CD4-positive, alpha-beta T cell treated with Interleukin-15 for 1 hour (primary cell): ENCODE measurements around the gene THSD4.

Experiments
- DNase-seq: peaks from one replicate; pipeline ENCODE4 v3.0.0-alpha.2; 2020

The THSD4 gene

DNA sequence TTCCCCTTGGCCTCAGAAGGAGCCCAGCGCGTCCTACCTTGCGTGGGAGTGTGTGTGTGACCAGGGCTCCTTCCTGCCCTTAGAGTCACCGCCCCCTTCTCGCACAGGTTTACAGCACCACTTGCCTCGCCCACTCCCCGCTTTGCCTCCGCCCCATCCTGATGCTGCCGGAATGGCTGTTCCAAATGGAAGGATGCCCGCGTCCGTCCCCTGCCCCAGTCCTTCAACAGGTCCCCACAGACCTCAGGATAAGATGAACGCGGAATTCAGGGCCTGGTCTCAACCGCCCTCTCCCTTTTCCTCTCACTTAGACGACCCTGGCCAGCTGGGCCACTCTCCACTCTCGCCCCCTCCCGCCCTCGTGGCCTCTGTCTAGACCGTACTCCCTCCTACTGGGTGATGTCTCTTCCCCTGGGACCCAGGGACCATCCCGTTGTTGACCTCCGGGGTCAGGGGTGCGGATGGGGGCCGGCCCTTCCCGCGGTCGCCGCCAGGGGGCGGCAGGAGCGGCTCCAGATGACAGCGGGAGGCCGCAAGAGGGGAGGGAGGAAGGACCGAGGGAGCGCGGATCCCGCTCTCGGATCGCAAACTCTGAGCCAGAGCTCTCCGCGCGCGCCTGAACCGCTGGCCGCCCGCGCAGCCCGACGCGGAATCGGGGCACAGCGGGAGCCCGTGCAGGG, at the start of gene THSD4:
THSD4 (plus strand) TSS at position 585 of the 680 bp plus-strand sequence.
- DNase-seq, result peak; percentile 25

DNA sequence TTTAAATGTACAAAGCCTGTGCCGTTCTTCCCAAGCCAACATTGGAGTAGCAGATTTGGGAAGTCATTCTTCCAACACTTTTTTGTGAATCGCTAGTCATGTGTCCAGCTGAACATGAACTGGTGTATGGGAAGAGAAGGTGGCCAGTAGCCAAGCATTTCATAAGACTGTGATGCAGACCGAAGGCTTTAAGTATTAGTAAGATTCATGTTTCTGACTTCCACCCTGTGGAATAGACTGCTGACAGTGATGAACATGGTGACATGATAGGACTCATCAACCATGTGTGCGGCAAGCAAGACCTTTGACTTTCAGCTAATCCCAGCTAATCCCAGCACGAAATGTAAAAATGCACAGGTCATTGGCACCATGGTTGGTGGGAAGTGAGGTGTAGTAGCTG, 48.3 kb upstream of the THSD4 start:
- no peak for DNase-seq

DNA sequence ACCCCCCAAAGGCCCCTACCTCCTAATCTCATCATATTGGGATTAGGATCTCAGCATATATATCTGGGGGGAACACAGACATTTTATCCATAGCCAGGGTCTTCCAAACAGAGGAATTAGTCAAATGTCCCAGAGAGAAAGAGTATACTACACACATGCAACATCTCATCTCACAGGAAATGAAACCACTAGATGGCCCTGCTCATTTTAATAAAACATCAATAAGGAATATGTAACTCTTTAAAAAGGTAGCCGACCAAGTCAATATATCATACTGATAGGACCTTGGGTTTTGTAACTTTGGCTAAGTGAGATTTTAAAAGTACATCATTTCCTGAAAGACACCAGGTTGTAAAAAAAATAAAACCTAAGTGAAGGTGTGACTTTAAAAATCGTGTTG, 45.6 kb upstream of the THSD4 start:
- DNase-seq, result no peak

DNA sequence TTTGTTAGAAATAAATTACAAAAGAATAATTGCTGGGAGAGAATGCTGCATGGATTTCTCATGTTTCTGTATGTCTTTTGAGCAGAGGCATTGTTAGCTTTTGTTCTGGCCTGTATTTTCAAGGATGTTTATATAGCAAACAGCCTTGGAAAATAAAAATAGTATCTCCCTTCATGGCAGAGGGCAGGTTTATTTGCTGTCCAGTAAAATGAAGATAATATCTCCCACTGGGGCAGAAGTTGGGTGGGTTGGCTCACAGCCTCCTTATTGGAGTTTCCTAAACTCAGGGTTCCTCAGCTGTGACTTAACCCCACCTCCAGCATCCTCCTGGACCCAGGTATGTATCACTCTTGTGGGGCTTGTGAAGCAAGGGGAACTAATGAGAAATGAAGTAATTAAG, 43.7 kb upstream of the THSD4 start:
- DNase-seq, result no peak

DNA sequence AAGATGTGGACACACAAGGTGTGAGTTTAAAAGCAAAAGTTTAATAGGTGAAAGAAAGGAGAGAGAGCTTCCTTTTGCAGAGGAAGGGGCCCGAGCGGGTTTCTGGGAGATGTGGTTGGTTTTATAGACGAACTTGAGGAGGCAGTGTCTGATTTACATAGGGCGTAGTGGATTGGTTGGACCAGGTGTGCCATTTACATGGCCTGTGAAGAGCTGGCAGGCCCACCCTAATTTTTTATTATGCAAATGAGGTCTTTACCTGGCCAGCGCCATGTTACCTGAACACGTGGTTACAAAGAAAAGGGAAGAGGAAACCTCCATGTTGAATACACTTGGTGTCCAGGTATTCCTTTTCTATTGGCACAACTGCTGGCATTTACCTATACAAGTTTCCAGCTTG, 42.8 kb upstream of the THSD4 start:
- DNase-seq, result no peak

DNA sequence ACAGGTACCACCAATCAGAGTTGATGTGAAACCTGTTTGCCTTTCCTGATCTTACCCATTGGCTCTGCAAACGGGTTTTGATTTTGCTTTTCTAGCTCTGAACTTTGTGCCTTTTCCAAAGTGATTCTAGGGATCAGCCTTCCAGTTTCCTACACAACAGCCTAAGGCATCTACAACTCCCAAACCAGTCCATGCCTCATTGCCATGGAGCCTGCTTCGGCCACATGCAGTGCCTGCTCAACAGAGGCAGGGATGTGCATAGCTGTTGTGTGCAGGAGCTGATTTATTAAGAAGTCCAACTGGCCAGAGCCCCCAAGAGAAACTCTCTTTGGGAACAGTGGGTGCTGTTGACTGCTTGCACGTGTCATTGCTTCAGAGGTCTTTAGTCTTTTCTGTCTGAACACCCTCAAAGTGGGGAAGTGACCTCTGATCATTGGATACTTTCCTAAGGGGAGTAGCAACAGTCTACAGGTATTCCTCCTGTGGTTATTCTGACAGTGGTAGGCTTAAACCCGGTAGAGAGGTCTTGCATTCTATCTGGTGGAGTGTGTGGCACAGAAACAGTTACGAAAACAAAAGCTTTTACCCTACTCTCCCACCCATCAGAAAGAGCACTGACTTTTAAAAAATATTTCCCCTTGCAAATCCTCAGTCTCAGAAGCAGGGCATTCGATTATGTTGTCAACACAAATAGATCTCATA, 36.6 kb upstream of the THSD4 start:
- no peak for DNase-seq

DNA sequence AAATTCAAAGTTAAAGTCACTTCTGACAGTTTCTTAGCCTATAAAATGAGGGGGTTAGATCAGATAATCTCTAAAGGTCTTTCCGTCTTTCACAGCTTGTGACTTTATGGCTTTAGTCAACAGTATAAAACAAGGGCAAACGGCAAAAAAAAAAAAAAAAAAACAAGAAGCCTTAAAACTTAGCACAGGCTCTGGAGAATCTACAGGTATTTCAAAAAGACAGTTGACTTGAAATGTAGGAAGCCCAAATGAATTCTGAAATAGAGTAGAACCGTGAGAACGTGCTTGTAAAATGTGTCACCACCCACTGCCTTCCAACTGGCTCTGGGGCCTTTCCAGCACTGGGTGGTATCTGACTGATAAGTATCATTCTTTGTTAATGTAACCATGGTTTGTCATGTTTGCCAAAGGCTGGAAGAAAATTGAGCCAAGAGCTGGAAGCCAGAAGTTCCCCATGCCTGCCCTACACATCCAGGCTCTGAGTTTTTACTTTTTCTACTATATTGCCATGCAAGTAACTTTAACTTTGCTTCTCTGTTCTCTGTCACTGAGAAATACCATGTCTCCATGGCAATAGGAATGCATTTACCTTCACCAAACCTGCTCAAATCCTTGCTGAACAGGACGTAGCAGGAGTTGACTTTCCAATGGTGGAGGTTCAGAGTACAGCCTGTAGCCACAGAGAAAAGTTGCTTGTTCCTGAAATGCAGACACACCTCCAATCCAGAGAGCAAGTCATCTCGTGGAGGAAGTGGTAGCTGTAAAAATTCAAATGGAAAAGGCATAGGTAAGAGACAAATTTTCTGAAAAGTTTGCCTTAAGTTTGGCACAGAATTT, 35.8 kb upstream of the THSD4 start:
- no peak for DNase-seq

DNA sequence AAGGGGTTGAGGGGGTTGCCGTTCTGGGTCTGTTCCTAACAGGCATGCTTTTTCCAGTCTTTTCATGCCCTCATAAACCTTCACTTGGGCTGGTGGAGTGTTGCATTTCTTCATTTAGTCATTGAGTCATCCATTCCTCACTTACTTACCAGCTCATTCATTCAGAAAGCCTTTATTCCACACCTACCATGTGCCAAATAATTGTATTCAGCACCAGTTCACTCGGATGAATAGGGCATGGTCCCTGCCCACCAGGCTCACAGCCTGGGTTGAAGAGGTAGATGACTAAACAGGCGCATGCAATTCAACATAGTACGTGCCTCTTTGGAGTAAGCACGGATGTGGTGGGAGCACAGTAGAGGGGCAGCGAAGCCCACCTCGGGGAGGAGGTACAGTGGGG, 35.1 kb upstream of the THSD4 start:
- no peak for DNase-seq

DNA sequence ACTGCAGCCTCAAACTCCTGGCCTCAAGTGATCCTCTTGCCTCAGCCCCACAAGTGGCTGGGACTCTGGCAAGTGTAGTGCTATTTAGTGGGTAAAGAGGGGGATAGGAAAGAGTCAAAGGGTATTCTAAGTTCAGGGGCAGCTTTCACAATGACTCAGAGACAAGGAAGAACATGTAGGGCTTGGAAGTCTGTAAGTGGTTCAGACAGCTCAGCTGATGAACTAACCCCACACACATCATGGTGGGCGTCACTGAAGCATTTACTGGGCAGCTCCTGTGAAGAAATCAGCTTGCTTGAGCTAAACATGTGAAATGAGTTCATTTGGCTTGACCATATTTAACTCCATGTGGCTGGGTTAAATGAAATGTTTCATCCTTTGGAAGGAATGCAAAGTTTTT, 34.6 kb upstream of the THSD4 start:
- DNase-seq, result no peak

DNA sequence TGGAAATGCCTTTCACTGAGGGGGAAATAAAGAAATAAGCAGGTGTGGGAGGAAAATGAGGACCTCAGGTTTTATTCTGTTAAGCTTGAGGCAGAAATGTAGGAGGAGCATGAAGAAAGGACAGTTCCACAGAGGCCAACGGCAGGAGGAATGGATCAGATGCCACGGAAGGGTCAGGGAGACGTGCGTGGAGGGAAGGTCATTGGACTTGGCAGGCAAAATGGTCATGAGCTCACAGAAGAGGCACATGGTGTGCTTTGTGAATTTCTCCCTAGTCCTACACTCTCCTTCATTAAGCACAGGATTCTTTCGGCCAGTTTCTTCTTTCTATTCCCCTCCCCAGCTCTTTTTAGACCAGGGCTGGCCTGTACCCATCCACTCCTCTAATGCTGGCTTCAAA, 32.5 kb upstream of the THSD4 start:
- no peak for DNase-seq

DNA sequence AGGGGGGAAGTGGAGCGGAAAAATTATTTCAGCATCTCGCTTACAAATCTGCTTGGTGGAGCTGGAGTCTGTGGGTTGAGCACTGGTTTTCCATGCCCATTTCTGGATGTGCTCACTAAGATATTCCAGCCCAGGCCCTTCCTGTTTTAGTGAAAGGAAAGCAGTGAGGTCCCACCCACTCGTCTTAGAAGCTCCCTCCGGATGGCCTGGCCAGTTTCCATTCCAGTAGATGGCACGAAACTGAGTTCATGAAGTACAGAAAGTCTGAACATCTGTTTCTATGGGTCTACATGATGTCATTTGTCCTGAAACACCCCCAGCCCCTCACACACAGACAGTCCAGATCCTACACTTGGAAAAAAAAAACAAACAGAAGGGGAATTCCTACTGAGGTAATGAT, 31.9 kb upstream of the THSD4 start:
- DNase-seq, result no peak

DNA sequence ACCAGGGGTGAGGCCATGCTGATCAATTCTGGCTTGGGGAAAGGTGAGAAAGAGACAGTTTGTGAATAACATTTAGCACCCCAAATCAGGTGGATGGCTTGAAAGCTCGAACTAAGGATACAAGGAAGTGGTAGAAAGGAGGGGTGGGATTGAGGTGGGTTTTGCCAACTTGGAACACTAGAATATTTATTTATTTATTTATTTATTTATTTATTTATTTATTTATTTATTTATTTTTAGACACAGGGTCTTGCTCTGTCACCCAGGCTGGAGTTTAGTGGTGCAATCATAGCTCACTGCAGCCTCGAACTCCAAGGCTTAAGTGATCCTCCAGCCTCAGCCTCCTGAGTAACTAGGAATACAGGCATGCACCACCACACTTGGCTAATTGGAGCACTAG, 31.0 kb upstream of the THSD4 start:
- no peak for DNase-seq

DNA sequence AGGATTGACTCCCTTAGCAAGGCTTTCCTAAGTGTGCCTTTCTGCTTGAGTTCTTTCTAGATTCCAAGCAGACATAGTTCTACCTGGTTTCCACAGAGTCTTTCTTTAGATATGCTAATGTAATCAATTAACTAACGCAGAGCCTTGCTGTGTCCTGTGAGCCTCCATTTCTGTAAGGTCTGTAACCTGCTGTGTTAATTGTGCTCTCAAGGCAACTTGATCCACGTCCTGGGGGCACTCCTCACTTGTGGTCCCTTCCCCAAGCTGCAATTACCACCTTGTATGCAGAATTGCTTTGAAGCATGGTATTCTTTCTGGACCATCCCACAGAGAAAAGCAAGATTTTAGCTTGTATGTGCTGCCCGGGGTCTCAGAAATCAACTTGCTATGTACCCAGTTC, 29.5 kb upstream of the THSD4 start:
- no peak for DNase-seq

DNA sequence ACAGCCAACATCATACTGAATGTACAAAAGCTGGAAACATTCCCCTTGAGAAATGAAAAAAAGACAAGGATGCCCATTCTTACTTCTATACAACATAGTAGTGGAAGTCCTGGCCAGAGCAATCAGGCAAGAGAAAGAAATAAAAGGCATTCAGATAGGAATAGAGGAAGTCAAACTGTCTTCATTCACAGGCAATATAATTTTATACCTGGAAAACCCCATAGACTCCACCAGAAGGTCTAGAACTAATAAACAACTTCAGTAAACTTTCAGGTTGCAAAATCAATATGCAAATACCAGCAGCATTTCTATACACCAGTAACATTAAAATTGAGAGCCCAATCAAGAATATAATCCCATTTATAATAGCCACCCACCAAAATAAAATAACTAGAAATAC, 27.1 kb upstream of the THSD4 start:
- DNase-seq, result no peak

DNA sequence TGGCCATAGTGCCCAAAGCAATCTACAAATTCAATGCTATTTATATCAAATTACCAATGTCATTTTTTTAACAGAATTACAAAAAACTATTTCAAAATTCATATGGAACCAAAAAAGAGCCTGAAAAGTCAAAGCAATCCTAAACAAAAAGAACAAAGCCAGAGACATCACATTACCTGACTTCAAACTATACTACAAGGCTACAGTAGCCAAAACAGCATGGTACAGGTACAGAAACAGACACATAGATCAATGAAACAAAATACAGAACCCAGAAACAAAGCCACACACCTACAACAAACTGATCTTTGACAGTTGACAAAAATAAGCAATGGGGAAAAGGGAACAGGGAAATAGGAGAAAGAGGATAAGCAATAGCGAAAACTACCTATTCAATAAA, 26.6 kb upstream of the THSD4 start:
- no peak for DNase-seq

DNA sequence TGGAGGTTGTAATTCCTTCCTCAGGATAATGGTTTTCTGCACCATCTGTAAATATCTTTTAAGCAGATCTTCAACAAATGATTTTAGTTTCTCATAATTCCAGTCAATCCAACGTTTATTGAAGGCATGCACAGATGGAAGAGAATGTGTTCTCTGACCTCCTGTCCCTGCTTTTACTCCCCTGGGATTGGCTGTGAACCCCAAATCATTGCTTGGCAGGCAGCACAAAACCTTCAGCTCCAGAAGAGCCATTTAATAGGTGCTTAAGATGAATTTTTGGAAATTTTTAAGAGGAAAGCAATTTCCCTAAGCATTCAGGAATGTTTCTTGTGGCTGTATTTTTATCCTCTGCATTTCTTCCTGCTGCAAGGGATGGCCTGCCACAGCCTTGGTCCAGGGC, 25.5 kb upstream of the THSD4 start:
- DNase-seq, result no peak

DNA sequence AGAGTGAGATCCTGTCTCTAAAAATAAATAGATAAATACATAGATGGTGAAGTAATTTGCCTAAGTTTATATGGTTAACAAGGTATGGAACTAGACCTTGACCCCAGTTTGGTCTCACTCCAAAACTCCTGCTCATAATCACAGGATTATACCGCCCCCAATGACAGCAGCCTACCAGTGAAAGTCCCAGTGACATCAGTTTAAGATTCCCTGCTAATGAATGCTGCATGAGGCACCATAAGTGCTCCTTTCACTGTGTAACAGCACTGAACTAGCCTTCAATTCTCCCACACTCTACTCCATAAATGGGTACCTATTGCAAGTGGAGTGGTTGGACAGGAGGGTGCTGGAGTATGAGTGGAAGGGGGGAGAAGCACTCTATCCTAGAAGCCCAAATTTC, 23.7 kb upstream of the THSD4 start:
- no peak for DNase-seq

DNA sequence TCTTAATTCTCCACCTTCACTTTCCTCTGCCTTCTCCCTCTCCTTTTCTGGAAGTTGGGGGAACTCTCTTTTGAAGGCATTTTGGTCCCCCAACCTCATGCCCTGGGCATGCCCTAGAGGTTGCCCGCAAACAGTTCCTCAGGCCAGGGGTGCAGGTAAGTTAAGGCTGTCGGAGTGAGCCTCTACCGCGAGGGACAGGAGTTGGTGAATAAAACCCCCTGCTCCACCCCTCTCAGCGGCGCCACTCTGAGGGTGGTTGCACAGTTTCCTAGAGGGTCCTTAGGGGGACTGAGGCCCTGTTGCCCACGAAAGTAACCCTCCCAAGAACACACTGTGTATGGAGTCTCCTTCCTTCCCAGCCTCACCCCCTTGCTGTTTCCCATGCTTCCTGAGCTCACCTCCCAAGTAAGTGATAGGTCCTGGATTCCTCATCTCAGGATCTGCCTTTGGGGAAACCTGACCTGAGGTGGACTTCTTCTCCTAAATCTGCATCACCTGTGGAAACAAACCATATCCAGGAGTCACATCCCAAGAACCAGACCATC, 23.1 kb upstream of the THSD4 start:
- DNase-seq, result no peak

DNA sequence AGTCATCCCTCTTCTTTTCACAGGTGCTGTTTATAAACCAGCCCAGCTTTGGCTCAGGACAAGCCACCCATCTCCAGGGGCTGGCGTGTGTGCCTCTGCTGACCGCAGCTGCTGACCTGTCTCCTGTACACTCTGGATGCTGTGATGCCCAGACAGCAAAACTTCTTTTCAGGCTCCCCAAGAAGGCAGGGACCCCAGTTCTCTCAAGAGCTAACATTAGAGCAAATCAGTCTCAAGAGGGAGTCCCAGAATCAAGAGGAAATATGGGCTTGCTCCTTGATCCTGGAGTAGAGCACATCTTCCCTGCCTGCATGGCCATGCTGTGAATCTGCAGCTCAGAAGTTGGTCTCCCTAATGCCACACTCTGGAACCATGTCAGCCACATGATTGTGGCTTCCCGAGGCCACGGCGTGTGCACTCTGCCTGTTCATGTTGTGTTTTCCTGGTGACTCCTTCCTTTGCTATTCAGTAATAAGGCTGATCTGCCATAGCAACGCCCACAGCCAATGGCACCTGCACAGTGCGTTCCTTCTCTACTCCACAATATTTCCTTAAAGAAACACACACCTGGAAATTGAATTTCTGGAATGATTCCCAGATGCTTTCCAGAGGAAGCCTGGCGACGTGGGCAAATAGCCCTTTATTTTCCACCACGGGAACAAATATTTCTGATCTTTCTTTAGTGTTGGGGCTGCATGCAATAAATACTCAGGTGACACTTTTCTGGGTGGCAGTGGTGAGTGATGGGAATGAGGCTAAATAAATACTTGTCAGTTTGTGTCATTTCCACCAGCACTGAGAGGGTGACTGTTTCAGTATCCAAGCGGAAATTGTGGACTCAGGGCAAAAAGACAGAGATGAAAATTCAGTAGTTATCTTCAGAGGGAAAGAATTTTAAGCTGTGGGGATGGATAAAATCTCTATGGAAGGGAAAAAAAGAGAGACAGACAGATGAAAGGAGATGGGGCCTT, 21.9 kb upstream of the THSD4 start:
- no peak for DNase-seq

DNA sequence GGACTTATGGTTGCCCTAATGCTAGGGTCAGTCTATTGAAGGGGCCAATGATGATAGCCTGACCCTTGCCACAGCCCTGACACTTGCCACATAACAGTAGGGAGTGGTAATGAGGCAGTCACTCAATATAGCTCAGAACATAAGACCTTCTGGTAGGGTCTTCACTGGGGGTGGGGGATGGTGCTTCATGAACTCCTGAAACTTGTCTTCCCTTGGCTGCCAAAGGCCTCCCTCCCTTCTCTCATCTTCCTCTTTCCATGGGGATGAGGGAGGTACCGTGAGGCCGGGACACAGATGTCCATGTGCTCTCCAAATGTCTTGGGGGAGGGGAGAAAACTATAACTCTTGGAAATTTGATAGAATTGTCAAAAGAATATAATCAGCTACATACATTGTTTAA, 21.1 kb upstream of the THSD4 start:
- DNase-seq, result no peak

DNA sequence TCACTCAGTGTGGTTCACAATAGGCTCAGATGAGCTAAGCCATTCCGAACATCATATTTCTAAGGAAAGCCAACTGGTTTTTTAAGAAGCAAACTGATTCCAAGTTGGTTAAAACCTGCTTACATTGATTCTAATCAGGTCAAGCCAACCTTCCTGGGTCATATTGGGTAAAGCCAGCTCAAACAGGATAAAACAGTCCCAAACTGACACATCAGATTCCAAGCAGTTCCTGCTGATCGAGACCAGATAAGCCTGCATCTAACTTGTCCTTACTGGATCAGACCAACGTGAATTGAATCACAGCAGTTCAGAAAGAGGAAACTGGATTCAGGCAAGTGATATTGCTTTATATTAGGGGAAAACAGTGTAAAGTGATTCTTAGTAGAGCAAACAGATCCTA, 18.6 kb upstream of the THSD4 start:
- no peak for DNase-seq

DNA sequence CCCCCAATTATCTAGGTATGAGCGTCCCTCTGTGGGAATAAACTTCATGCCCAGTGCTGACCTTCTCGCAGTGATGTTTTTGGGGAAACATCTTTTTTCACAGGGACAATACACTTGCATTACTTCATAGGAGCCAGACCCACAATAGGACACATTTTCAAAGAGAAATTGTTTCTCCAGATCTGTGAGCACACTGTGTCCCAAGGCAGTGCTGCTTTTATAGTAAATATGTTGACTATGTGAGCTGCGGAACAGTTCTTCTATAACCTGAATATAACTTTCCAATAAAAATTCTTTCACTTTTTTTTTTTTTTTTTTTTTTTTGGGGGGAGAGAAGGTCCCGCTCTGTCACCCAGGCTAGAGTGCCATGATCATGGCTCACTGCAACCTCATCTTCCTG, 17.4 kb upstream of the THSD4 start:
- no peak for DNase-seq

DNA sequence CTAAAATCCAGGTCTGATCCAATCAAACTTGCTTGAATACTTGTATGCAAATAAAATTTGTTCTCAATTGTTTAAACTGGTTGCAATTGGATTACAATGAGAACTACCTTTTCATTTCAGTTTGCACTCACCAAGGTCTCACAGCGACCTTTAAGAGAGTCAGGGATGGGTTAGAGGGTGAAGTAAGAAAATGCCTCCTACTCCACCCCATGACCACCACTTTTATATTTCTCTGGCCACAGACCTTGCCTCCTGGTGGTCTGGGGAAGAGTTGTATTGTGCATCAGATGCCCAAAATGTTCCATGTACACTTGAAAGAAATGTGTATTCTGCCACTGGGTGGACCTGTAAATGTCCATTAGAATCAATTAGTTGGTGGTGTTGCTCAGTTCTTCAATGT, 16.4 kb upstream of the THSD4 start:
- no peak for DNase-seq
